ENCODE results near the gene TBC1D9B.
"Not testable (repeated sequence)": the region's sequence is repeated elsewhere in the genome, so short reads cannot be mapped to it uniquely, and the experiment has no call there.

DNA sequence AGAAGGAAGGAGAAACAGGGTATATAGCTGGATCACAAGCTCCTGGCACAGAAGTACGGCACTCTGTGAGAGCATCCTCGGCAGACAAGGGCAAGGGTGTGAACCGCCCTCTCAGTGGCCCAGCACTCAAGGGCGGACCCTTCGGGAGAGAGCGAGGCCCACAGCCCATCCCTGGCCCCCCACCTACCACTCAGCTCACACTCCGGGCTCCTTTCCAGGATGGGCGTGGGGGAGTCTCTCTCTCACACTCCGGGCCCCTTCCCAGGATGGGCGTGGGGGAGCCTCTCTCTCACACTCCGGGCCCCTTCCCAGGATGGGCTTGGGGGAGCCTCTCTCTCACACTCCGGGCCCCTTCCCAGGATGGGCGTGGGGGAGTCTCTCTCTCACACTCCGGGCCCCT, 36.2 kb downstream of the TBC1D9B start:
- TF ChIP-seq CTCF (IDR thresholded peaks at IDR 0.05 in 2 of 3, conservative IDR thresholded peaks at IDR 0.05 in 1 of 3; ENCODE audit: borderline replicate concordance in 1 of 3, insufficient read depth in 1 of 3, low read depth in 2 of 3, low read length in 2 of 3); YY1 (IDR thresholded peaks at IDR 0.05; ENCODE audit: extremely low read depth, insufficient replicate concordance, low read depth, low read length); EZH2 (IDR thresholded peaks at IDR 0.05); SP1 (IDR thresholded peaks at IDR 0.05; ENCODE audit: low read depth); JUND (IDR thresholded peaks at IDR 0.05); POLR2A (IDR thresholded peaks at IDR 0.05; ENCODE audit: borderline replicate concordance, extremely low read depth, insufficient read depth, insufficient read length); ELF1 (IDR thresholded peaks at IDR 0.05; ENCODE audit: borderline replicate concordance, low read depth); EGR1 (IDR thresholded peaks at IDR 0.05; ENCODE audit: low read depth); EZH2phosphoT487 (IDR thresholded peaks at IDR 0.05; ENCODE audit: borderline replicate concordance): not testable (repeated sequence)
- TF ChIP-seq, protein P1, sequence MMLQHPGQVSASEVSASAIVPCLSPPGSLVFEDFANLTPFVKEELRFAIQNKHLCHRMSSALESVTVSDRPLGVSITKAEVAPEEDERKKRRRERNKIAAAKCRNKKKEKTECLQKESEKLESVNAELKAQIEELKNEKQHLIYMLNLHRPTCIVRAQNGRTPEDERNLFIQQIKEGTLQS (IDR thresholded peaks at IDR 0.05): not testable (repeated sequence)

All from HCT116 (cell line).